OCI-LY7 (cell line): ENCODE data around the gene FAM193A.

Source experiments
- CTCF ChIP-seq: fragments of 200-600 bp; sonication (generic); conservative IDR thresholded peaks from 2 replicates; pipeline ENCODE4 v1.5.1; 2014; ENCODE audit warnings: mild to moderate bottlenecking, antibody characterized with exemption, low read length, moderate library complexity, mixed read lengths
- EZH2phosphoT487 ChIP-seq: fragments of 200-600 bp; sonication (generic); IDR thresholded peaks from 2 replicates; pipeline ENCODE4 v1.6.1; 2018; ENCODE audit warnings: low read depth, borderline replicate concordance, mild to moderate bottlenecking, mixed run types, antibody characterized with exemption, low read length, moderate library complexity, mixed read lengths

GRCh38 chr4:2716236-2716635 is 179.8 kb downstream of the FAM193A start:
- TF ChIP-seq CTCF (no peak), EZH2phosphoT487 (no peak)
